Measurements from ENCODE around the gene JMJD8. TPM values are rescaled to one million over a fixed set of nuclear protein-coding genes. Genes with fewer than 3 reads are reported as not detected.
A peak's percentile ranks its signal among the peaks of the same experiment; 100 is the strongest.

JMJD8 gene
- total and polyA plus RNA-seq, 9 of the 15 experiments (the other 6 are each of a cell fraction or from before 2014, with no cell fraction given): 1.2 to 50.6 (median 29.3) TPM

DNA sequence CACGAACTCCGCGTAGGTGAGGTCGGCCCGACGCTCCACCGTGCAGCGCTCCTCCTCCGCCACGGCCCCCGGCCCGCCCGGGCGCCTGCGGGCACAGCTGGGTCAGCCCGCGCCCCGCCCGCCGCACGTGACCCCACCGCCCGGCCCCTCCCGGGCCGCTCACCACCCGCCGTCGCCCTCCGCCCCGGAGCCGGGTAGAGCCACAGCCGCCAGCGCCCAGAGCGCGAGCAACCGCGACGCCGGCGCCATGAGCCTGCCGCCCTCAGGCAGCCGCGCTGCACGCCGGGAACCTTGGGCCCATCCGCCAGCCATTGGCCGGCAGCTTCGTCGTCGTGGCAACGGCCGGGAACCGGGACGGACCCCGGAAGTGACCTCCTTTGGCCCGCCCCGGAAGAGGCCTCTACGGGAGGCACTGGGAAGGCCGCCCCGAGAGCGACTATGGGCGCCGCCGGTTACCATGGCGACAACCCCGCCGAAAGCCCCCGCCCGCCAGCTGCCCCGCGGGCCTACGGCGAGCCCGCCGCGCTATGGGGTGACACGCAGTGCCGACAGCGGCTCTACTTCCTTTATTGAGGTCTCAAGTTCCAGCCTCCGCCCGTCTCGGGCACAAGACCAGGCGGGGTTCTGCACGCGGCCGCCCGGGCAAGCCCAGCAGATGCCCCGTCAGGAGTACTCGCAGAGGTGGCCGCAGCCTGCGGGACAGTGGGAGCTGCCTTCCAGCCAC is at the start of gene JMJD8 (continued):
- TF ChIP-seq, protein P1, sequence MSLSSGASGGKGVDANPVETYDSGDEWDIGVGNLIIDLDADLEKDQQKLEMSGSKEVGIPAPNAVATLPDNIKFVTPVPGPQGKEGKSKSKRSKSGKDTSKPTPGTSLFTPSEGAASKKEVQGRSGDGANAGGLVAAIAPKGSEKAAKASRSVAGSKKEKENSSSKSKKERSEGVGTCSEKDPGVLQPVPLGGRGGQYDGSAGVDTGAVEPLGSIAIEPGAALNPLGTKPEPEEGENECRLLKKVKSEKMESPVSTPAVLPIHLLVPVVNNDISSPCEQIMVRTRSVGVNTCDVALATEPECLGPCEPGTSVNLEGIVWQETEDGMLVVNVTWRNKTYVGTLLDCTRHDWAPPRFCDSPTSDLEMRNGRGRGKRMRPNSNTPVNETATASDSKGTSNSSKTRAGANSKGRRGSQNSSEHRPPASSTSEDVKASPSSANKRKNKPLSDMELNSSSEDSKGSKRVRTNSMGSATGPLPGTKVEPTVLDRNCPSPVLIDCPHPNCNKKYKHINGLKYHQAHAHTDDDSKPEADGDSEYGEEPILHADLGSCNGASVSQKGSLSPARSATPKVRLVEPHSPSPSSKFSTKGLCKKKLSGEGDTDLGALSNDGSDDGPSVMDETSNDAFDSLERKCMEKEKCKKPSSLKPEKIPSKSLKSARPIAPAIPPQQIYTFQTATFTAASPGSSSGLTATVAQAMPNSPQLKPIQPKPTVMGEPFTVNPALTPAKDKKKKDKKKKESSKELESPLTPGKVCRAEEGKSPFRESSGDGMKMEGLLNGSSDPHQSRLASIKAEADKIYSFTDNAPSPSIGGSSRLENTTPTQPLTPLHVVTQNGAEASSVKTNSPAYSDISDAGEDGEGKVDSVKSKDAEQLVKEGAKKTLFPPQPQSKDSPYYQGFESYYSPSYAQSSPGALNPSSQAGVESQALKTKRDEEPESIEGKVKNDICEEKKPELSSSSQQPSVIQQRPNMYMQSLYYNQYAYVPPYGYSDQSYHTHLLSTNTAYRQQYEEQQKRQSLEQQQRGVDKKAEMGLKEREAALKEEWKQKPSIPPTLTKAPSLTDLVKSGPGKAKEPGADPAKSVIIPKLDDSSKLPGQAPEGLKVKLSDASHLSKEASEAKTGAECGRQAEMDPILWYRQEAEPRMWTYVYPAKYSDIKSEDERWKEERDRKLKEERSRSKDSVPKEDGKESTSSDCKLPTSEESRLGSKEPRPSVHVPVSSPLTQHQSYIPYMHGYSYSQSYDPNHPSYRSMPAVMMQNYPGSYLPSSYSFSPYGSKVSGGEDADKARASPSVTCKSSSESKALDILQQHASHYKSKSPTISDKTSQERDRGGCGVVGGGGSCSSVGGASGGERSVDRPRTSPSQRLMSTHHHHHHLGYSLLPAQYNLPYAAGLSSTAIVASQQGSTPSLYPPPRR (CRISPR knock-in tag; IDR thresholded peaks at IDR 0.05; ENCODE audit: borderline replicate concordance): 0 out of 2 replicates have a peak, but pooled peaks have one; percentile 47
- TF ChIP-seq, protein P2, sequence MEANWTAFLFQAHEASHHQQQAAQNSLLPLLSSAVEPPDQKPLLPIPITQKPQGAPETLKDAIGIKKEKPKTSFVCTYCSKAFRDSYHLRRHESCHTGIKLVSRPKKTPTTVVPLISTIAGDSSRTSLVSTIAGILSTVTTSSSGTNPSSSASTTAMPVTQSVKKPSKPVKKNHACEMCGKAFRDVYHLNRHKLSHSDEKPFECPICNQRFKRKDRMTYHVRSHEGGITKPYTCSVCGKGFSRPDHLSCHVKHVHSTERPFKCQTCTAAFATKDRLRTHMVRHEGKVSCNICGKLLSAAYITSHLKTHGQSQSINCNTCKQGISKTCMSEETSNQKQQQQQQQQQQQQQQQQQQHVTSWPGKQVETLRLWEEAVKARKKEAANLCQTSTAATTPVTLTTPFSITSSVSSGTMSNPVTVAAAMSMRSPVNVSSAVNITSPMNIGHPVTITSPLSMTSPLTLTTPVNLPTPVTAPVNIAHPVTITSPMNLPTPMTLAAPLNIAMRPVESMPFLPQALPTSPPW (CRISPR knock-in tag; IDR thresholded peaks at IDR 0.05): peak; percentile 71
- TF ChIP-seq MYC (IDR thresholded peaks at IDR 0.05; ENCODE audit: low read depth, low read length): peak; percentile 49
- no peak for TF ChIP-seq MYC (CRISPR knock-in tag; IDR thresholded peaks at IDR 0.05; ENCODE audit: borderline replicate concordance, low read depth)
- no peak for TF ChIP-seq ZC3H11A (IDR thresholded peaks at IDR 0.05; ENCODE audit: low read depth, low read length)
- TF ChIP-seq, protein P3, sequence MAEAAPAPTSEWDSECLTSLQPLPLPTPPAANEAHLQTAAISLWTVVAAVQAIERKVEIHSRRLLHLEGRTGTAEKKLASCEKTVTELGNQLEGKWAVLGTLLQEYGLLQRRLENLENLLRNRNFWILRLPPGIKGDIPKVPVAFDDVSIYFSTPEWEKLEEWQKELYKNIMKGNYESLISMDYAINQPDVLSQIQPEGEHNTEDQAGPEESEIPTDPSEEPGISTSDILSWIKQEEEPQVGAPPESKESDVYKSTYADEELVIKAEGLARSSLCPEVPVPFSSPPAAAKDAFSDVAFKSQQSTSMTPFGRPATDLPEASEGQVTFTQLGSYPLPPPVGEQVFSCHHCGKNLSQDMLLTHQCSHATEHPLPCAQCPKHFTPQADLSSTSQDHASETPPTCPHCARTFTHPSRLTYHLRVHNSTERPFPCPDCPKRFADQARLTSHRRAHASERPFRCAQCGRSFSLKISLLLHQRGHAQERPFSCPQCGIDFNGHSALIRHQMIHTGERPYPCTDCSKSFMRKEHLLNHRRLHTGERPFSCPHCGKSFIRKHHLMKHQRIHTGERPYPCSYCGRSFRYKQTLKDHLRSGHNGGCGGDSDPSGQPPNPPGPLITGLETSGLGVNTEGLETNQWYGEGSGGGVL (CRISPR knock-in tag; IDR thresholded peaks at IDR 0.05): no peak
- no peak for TF ChIP-seq DACH1 (IDR thresholded peaks at IDR 0.05; ENCODE audit: partially characterized antibody)
- TF ChIP-seq, protein P4, sequence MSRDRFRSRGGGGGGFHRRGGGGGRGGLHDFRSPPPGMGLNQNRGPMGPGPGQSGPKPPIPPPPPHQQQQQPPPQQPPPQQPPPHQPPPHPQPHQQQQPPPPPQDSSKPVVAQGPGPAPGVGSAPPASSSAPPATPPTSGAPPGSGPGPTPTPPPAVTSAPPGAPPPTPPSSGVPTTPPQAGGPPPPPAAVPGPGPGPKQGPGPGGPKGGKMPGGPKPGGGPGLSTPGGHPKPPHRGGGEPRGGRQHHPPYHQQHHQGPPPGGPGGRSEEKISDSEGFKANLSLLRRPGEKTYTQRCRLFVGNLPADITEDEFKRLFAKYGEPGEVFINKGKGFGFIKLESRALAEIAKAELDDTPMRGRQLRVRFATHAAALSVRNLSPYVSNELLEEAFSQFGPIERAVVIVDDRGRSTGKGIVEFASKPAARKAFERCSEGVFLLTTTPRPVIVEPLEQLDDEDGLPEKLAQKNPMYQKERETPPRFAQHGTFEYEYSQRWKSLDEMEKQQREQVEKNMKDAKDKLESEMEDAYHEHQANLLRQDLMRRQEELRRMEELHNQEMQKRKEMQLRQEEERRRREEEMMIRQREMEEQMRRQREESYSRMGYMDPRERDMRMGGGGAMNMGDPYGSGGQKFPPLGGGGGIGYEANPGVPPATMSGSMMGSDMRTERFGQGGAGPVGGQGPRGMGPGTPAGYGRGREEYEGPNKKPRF (IDR thresholded peaks at IDR 0.05; ENCODE audit: low read depth, low read length): no peak
- peak; percentile 32 to 34; a peak in 2 of 4 replicates for TF ChIP-seq MAZ (CRISPR knock-in tag; conservative IDR thresholded peaks at IDR 0.05 in 1 of 2, IDR thresholded peaks at IDR 0.05 in 1 of 2)
- TF ChIP-seq CTBP1 (IDR thresholded peaks at IDR 0.05; ENCODE audit: borderline replicate concordance): 0 out of 2 replicates have a peak, but pooled peaks have one; percentile 29
- TF ChIP-seq, protein P5, sequence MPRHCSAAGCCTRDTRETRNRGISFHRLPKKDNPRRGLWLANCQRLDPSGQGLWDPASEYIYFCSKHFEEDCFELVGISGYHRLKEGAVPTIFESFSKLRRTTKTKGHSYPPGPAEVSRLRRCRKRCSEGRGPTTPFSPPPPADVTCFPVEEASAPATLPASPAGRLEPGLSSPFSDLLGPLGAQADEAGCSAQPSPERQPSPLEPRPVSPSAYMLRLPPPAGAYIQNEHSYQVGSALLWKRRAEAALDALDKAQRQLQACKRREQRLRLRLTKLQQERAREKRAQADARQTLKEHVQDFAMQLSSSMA (CRISPR knock-in tag; IDR thresholded peaks at IDR 0.05): peak; percentile 63
- TF ChIP-seq POLR2G (IDR thresholded peaks at IDR 0.05; ENCODE audit: low read depth, low read length): peak; percentile 88

Data from K562 (cell line).